Measurements from ENCODE around the gene LRRC52. TPM values are rescaled to one million over a fixed set of nuclear protein-coding genes. Genes with fewer than 3 reads are reported as not detected.

LRRC52 gene
- total RNA-seq, 3 donors from 2014 or later, result not detected

- Mint-ChIP-seq H3K9me3 (no peaks in the 10 kb centered on the region), H3K4me3 (no peak overlapping the region), H3K4me1 (ENCODE audit: low read depth) (no peaks in the 10 kb centered on the region), H3K36me3 (ENCODE audit: insufficient read depth) (no peaks in the 10 kb centered on the region), H3K27me3 (ENCODE audit: low read depth) (peaks cover 22% of the 10 kb centered on the region)
- DNase-seq, result no peak
- ATAC-seq, result no peak
These were observed 7.7 kb downstream of the LRRC52 start for GRCh38 chr1:165551469-165551868.

- Mint-ChIP-seq H3K4me3 (no peak overlapping the region), H3K9me3 (no peaks in the 10 kb centered on the region), H3K27me3 (ENCODE audit: low read depth) (peaks cover 36% of the 10 kb centered on the region), H3K36me3 (ENCODE audit: insufficient read depth) (no peaks in the 10 kb centered on the region), H3K4me1 (ENCODE audit: low read depth) (no peaks in the 10 kb centered on the region)
- ATAC-seq, result no peak
- DNase-seq, result no peak
These were observed 17.3 kb downstream of the LRRC52 start for GRCh38 chr1:165560883-165561656.

GRCh38 chr1:165562571-165562970, 18.8 kb downstream of the LRRC52 start:
- ATAC-seq, result no peak
- Mint-ChIP-seq H3K9me3 (no peaks in the 10 kb centered on the region), H3K27me3 (ENCODE audit: low read depth) (peaks cover 30% of the 10 kb centered on the region), H3K4me3 (no peak overlapping the region), H3K36me3 (ENCODE audit: insufficient read depth) (no peaks in the 10 kb centered on the region), H3K4me1 (ENCODE audit: low read depth) (no peaks in the 10 kb centered on the region)
- DNase-seq, result no peak

- Mint-ChIP-seq H3K36me3 (ENCODE audit: insufficient read depth) (no peaks in the 10 kb centered on the region), H3K9me3 (no peaks in the 10 kb centered on the region), H3K4me1 (ENCODE audit: low read depth) (no peaks in the 10 kb centered on the region), H3K4me3 (no peak overlapping the region), H3K27me3 (ENCODE audit: low read depth) (peaks cover 26% of the 10 kb centered on the region)
- ATAC-seq, result no peak
- DNase-seq, result no peak
These were observed 19.8 kb downstream of the LRRC52 start for GRCh38 chr1:165563551-165563950.

GRCh38 chr1:165564561-165564960, 20.8 kb downstream of the LRRC52 start:
- peaks cover 26% of the 10 kb centered on the region for H3K27me3 Mint-ChIP-seq (ENCODE audit: low read depth)
- H3K9me3 Mint-ChIP-seq, result no peaks in the 10 kb centered on the region
- no peak overlapping the region for H3K4me3 Mint-ChIP-seq
- DNase-seq (no peak), ATAC-seq (no peak)
- H3K4me1 Mint-ChIP-seq (ENCODE audit: low read depth), result no peaks in the 10 kb centered on the region
- H3K36me3 Mint-ChIP-seq (ENCODE audit: insufficient read depth), result no peaks in the 10 kb centered on the region

- DNase-seq, result no peak
- Mint-ChIP-seq H3K9me3 (no peaks in the 10 kb centered on the region), H3K36me3 (ENCODE audit: insufficient read depth) (no peaks in the 10 kb centered on the region), H3K4me3 (no peak overlapping the region), H3K4me1 (ENCODE audit: low read depth) (no peaks in the 10 kb centered on the region), H3K27me3 (ENCODE audit: low read depth) (peaks cover 23% of the 10 kb centered on the region)
- no peak for ATAC-seq
These were observed 22.1 kb downstream of the LRRC52 start for GRCh38 chr1:165565751-165566490.

GRCh38 chr1:165570078-165570477, 26.3 kb downstream of the LRRC52 start:
- Mint-ChIP-seq H3K4me3 (no peak overlapping the region), H3K9me3 (no peaks in the 10 kb centered on the region), H3K36me3 (ENCODE audit: insufficient read depth) (no peaks in the 10 kb centered on the region), H3K27me3 (ENCODE audit: low read depth) (peaks cover 12% of the 10 kb centered on the region), H3K4me1 (ENCODE audit: low read depth) (no peaks in the 10 kb centered on the region)
- ATAC-seq (no peak), DNase-seq (no peak)

GRCh38 chr1:165573787-165574186, 30.0 kb downstream of the LRRC52 start:
- Mint-ChIP-seq H3K9me3 (no peaks in the 10 kb centered on the region), H3K4me1 (ENCODE audit: low read depth) (no peaks in the 10 kb centered on the region), H3K4me3 (no peak overlapping the region), H3K27me3 (ENCODE audit: low read depth) (peaks cover 13% of the 10 kb centered on the region), H3K36me3 (ENCODE audit: insufficient read depth) (no peaks in the 10 kb centered on the region)
- ATAC-seq (no peak), DNase-seq (no peak)

GRCh38 chr1:165574295-165574694, 30.5 kb downstream of the LRRC52 start:
- Mint-ChIP-seq H3K27me3 (ENCODE audit: low read depth) (peaks cover 13% of the 10 kb centered on the region), H3K9me3 (no peaks in the 10 kb centered on the region), H3K4me3 (no peak overlapping the region), H3K36me3 (ENCODE audit: insufficient read depth) (no peaks in the 10 kb centered on the region), H3K4me1 (ENCODE audit: low read depth) (no peaks in the 10 kb centered on the region)
- ATAC-seq, result no peak
- DNase-seq, result no peak

- Mint-ChIP-seq H3K27me3 (ENCODE audit: low read depth) (peaks cover 10% of the 10 kb centered on the region), H3K36me3 (ENCODE audit: insufficient read depth) (no peaks in the 10 kb centered on the region), H3K9me3 (no peaks in the 10 kb centered on the region), H3K4me1 (ENCODE audit: low read depth) (no peaks in the 10 kb centered on the region), H3K4me3 (no peak overlapping the region)
- ATAC-seq, result no peak
- no peak for DNase-seq
These were observed 31.8 kb downstream of the LRRC52 start for GRCh38 chr1:165575468-165576099.

GRCh38 chr1:165576536-165576935, 32.7 kb downstream of the LRRC52 start:
- H3K27me3 Mint-ChIP-seq (ENCODE audit: low read depth), result peaks cover 10% of the 10 kb centered on the region
- ATAC-seq (no peak), DNase-seq (no peak)
- H3K4me1 Mint-ChIP-seq (ENCODE audit: low read depth), result no peaks in the 10 kb centered on the region
- H3K4me3 Mint-ChIP-seq, result no peak overlapping the region
- no peaks in the 10 kb centered on the region for H3K36me3 Mint-ChIP-seq (ENCODE audit: insufficient read depth)
- no peaks in the 10 kb centered on the region for H3K9me3 Mint-ChIP-seq

- Mint-ChIP-seq H3K36me3 (ENCODE audit: insufficient read depth) (no peaks in the 10 kb centered on the region), H3K9me3 (no peaks in the 10 kb centered on the region), H3K27me3 (ENCODE audit: low read depth) (peaks cover 9% of the 10 kb centered on the region), H3K4me3 (no peak overlapping the region), H3K4me1 (ENCODE audit: low read depth) (no peaks in the 10 kb centered on the region)
- DNase-seq (no peak), ATAC-seq (no peak)
These were observed 33.9 kb downstream of the LRRC52 start for GRCh38 chr1:165577707-165578106.

- Mint-ChIP-seq H3K27me3 (ENCODE audit: low read depth) (peaks cover 16% of the 10 kb centered on the region), H3K4me3 (no peak overlapping the region), H3K4me1 (ENCODE audit: low read depth) (no peaks in the 10 kb centered on the region), H3K9me3 (no peaks in the 10 kb centered on the region), H3K36me3 (ENCODE audit: insufficient read depth) (no peaks in the 10 kb centered on the region)
- ATAC-seq (no peak), DNase-seq (no peak)
These were observed 37.4 kb downstream of the LRRC52 start for GRCh38 chr1:165580931-165581871.

GRCh38 chr1:165581926-165582325, 38.1 kb downstream of the LRRC52 start:
- Mint-ChIP-seq H3K9me3 (no peaks in the 10 kb centered on the region), H3K4me3 (no peak overlapping the region), H3K27me3 (ENCODE audit: low read depth) (peaks cover 16% of the 10 kb centered on the region), H3K36me3 (ENCODE audit: insufficient read depth) (no peaks in the 10 kb centered on the region), H3K4me1 (ENCODE audit: low read depth) (no peaks in the 10 kb centered on the region)
- no peak for DNase-seq
- no peak for ATAC-seq
